COLO668 (cell line): ENCODE measurements around the gene SLC6A9.

Source experiments
- DNase-seq: peaks from one replicate; lab custom pipeline; 2025; ENCODE audit not compliant: unreplicated experiment; lab: John Stamatoyannopoulos, UW

SLC6A9 gene

GRCh38 chr1:43971336-43971980, 59.8 kb downstream of the SLC6A9 start:
- DNase-seq: no peak

- DNase-seq: no peak
Observed at GRCh38 chr1:43970911-43971310, 60.4 kb downstream of the SLC6A9 start.

GRCh38 chr1:43970502-43970901, 60.8 kb downstream of the SLC6A9 start:
- DNase-seq: no peak

- peak; percentile 99 for DNase-seq
Observed at GRCh38 chr1:43969746-43970466, 61.4 kb downstream of the SLC6A9 start, which contains the start of gene DPH2. Gene DPH2, plus strand, starts transcription at chr1:43970010. Its CDS starts 166 bp downstream, at chr1:43970176.

- no peak for DNase-seq
Observed at GRCh38 chr1:43969416-43969745, 61.9 kb downstream of the SLC6A9 start.

GRCh38 chr1:43968348-43968948, 62.8 kb downstream of the SLC6A9 start:
- no peak for DNase-seq

GRCh38 chr1:43965316-43965715, 65.9 kb downstream of the SLC6A9 start:
- DNase-seq: no peak

- no peak for DNase-seq
Observed at GRCh38 chr1:43963890-43964289, 67.4 kb downstream of the SLC6A9 start.

GRCh38 chr1:43963006-43963405, 68.3 kb downstream of the SLC6A9 start:
- DNase-seq: no peak

- no peak for DNase-seq
Observed at GRCh38 chr1:43962324-43962723, 68.9 kb downstream of the SLC6A9 start.

- DNase-seq: no peak
Observed at GRCh38 chr1:43961692-43962091, 69.6 kb downstream of the SLC6A9 start.

GRCh38 chr1:43960798-43961197, 70.5 kb downstream of the SLC6A9 start:
- DNase-seq: no peak

- DNase-seq: no peak
Observed at GRCh38 chr1:43958351-43959255, 72.7 kb downstream of the SLC6A9 start.

GRCh38 chr1:43957407-43958040, 73.7 kb downstream of the SLC6A9 start:
- DNase-seq: no peak

GRCh38 chr1:43956234-43956633, 75.0 kb downstream of the SLC6A9 start:
- no peak for DNase-seq

GRCh38 chr1:43954036-43954435, 77.2 kb downstream of the SLC6A9 start:
- DNase-seq: no peak

- DNase-seq: no peak
Observed at GRCh38 chr1:43953361-43953760, 77.9 kb downstream of the SLC6A9 start.

GRCh38 chr1:43952731-43953346, 78.4 kb downstream of the SLC6A9 start:
- no peak for DNase-seq

- no peak for DNase-seq
Observed at GRCh38 chr1:43951021-43951985, 80.0 kb downstream of the SLC6A9 start.
